Neural progenitor cell (in vitro differentiated cells): Measurements from ENCODE around the gene PAM.

Experiments
- EZH2 ChIP-seq: fragments of 200-600 bp; sonication (generic); IDR thresholded peaks from 2 replicates; pipeline ENCODE4 v1.6.1; 2017; ENCODE audit warnings: antibody characterized with exemption, mild to moderate bottlenecking, moderate library complexity
- TF ChIP-seq, protein P1 (sequence below): fragments of 200-600 bp; sonication (generic); IDR thresholded peaks from 2 replicates; pipeline ENCODE4 v1.5.1; 2017; ENCODE audit warnings: antibody characterized with exemption, mild to moderate bottlenecking

DNA sequence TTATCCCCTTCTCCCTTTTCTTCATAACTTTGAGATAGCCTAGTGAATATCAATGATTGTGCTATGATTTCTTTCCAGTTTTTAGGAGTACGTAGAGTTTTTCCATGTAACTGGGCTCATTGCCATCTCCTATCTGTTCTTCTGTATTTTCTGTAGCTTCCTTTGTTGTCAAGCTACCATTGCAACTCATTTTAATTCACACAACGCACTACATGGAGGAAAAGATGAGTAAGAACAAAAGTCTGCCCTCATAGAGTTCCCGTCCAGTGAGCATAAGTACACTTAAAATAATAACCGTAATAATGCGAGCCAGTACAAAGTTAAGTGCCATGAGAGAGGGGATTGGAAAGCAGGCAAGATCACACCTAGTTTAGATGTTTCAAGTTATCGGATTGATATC lies 177.7 kb downstream of the PAM start:
- TF ChIP-seq, protein P1, sequence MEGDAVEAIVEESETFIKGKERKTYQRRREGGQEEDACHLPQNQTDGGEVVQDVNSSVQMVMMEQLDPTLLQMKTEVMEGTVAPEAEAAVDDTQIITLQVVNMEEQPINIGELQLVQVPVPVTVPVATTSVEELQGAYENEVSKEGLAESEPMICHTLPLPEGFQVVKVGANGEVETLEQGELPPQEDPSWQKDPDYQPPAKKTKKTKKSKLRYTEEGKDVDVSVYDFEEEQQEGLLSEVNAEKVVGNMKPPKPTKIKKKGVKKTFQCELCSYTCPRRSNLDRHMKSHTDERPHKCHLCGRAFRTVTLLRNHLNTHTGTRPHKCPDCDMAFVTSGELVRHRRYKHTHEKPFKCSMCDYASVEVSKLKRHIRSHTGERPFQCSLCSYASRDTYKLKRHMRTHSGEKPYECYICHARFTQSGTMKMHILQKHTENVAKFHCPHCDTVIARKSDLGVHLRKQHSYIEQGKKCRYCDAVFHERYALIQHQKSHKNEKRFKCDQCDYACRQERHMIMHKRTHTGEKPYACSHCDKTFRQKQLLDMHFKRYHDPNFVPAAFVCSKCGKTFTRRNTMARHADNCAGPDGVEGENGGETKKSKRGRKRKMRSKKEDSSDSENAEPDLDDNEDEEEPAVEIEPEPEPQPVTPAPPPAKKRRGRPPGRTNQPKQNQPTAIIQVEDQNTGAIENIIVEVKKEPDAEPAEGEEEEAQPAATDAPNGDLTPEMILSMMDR, result no peak
- no peak for TF ChIP-seq EZH2
